Upper lobe of left lung (tissue), 4 donors: ENCODE results near the gene TBATA.

Experiments used
- CTCF ChIP-seq, 6 experiments: fragments of 450-650 bp in 4 of 6; fragments of 200-600 bp in 2 of 6; sonication (generic) in 2 of 6; IDR thresholded peaks; one replicate each; pipeline ENCODE4 v1.5.1; 2016 to 2019; ENCODE audit warnings: antibody characterized with exemption in 6 of 6
- POLR2A ChIP-seq, 4 donors: fragments of 450-650 bp; IDR thresholded peaks; one replicate each; pipeline ENCODE4 v1.5.1; 2016 to 2017; ENCODE audit warnings: antibody characterized with exemption in 4 of 4, mild to moderate bottlenecking in 2 of 4
- POLR2AphosphoS5 ChIP-seq, 2 donors: sonication (generic); formaldehyde crosslinking; IDR thresholded peaks; one replicate each; pipeline ENCODE4 v1.5.1; 2017; ENCODE audit warnings: antibody characterized with exemption in 2 of 2

- no peak for TF ChIP-seq CTCF (IDR thresholded peaks at IDR 0.05)
- no peak for TF ChIP-seq POLR2AphosphoS5 (IDR thresholded peaks at IDR 0.05)
- no peak for TF ChIP-seq POLR2A (IDR thresholded peaks at IDR 0.05)
Observed at GRCh38 chr10:70753841-70754621, 31.1 kb downstream of the TBATA start.
